GM23338 (cell line): ENCODE measurements around the gene RNFT2. TPM values are rescaled to one million over a fixed set of nuclear protein-coding genes. Genes with fewer than 3 reads are reported as not detected.

Experiments
- ATAC-seq: fragments of 200-7000 bp; cut with Tn5 transposase; 3 replicates; pipeline ENCODE4 v1.9.1; 2020
- DNase-seq: peaks from one replicate; pipeline ENCODE4 v3.0.0-alpha.2; 2015; ENCODE audit warnings: low spot score
- H2AFZ ChIP-seq: fragments of 200-600 bp; sonication (generic); 2 replicates; pipeline ENCODE4 v1.8.0; 2016; ENCODE audit warnings: antibody characterized with exemption, mild to moderate bottlenecking, moderate library complexity
- H3F3A ChIP-seq: fragments of 200-600 bp; sonication (generic); replicated peaks from 2 replicates; pipeline ENCODE4 v1.8.0; 2017; ENCODE audit warnings: antibody characterized with exemption, mixed run types, low read depth
- H3K27ac ChIP-seq: fragments of 200-600 bp; sonication (generic); 2 replicates; pipeline ENCODE4 v1.6.1; 2016; ENCODE audit warnings: low read depth
- H3K27me3 ChIP-seq: fragments of 200-600 bp; sonication (generic); 2 replicates; pipeline ENCODE4 v1.8.0; 2016; ENCODE audit warnings: mild to moderate bottlenecking, mixed run types, moderate library complexity; ENCODE audit not compliant: insufficient read depth
- H3K36me3 ChIP-seq: fragments of 200-600 bp; sonication (generic); 2 replicates; pipeline ENCODE4 v1.8.0; 2016; ENCODE audit warnings: mild to moderate bottlenecking; ENCODE audit not compliant: insufficient read depth
- H3K4me1 ChIP-seq: fragments of 200-600 bp; sonication (generic); 2 replicates; pipeline ENCODE4 v1.8.0; 2016; ENCODE audit warnings: mild to moderate bottlenecking, moderate library complexity; ENCODE audit not compliant: insufficient read depth
- H3K4me2 ChIP-seq: fragments of 200-600 bp; sonication (generic); 2 replicates; pipeline ENCODE4 v1.7.1; 2017; ENCODE audit warnings: mixed run types
- H3K4me3 ChIP-seq: fragments of 200-600 bp; sonication (generic); 2 replicates; pipeline ENCODE4 v1.6.1; 2016; ENCODE audit warnings: mixed run types
- H3K79me2 ChIP-seq: fragments of 200-600 bp; sonication (generic); replicated peaks from 2 replicates; pipeline ENCODE4 v1.8.0; 2017; ENCODE audit warnings: mild to moderate bottlenecking; ENCODE audit not compliant: insufficient read depth
- H3K9me2 ChIP-seq: fragments of 200-600 bp; sonication (generic); 2 replicates; pipeline ENCODE4 v1.8.0; 2017; ENCODE audit not compliant: insufficient read depth
- H4K20me1 ChIP-seq: fragments of 200-600 bp; sonication (generic); replicated peaks from 2 replicates; pipeline ENCODE4 v1.8.0; 2017; ENCODE audit warnings: mild to moderate bottlenecking; ENCODE audit not compliant: insufficient read depth
- H3K27ac Mint-ChIP-seq: 2 replicates; pipeline ENCODE4 v1.8.0; 2020; ENCODE audit warnings: inconsistent platforms, mild to moderate bottlenecking, moderate library complexity, mixed read lengths
- H3K27me3 Mint-ChIP-seq: 3 replicates; pipeline ENCODE4 v1.8.0; 2022; ENCODE audit warnings: low read depth, mild to moderate bottlenecking, moderate library complexity, mixed read lengths, inconsistent platforms; ENCODE audit not compliant: insufficient read depth, poor library complexity
- H3K36me3 Mint-ChIP-seq: 3 replicates; pipeline ENCODE4 v1.8.0; 2021; ENCODE audit warnings: low read depth, mild to moderate bottlenecking, inconsistent platforms, moderate library complexity, mixed read lengths
- H3K4me1 Mint-ChIP-seq: 3 replicates; pipeline ENCODE4 v1.8.0; 2020; ENCODE audit warnings: mild to moderate bottlenecking, inconsistent platforms, mixed read lengths
- H3K4me3 Mint-ChIP-seq: 3 replicates; pipeline ENCODE4 v1.8.0; 2021; ENCODE audit warnings: moderate library complexity, mild to moderate bottlenecking, inconsistent platforms, mixed read lengths
- H3K9me3 Mint-ChIP-seq: 3 replicates; pipeline ENCODE4 v1.8.0; 2020; ENCODE audit warnings: moderate library complexity, mild to moderate bottlenecking, inconsistent platforms, mixed read lengths
- CREB1 ChIP-seq: fragments of 250-450 bp; sonication (Bioruptor Pico); IDR thresholded peaks from 2 replicates; pipeline ENCODE4 v1.5.0; 2020; ENCODE audit warnings: low read depth, mild to moderate bottlenecking, moderate library complexity
- ETS1 ChIP-seq: IDR thresholded peaks from 2 replicates; pipeline ENCODE4 v1.6.1; 2016; ENCODE audit warnings: antibody characterized with exemption
- EZH2 ChIP-seq: fragments of 200-600 bp; sonication (generic); IDR thresholded peaks from one replicate; pipeline ENCODE4 v1.8.0; 2017; ENCODE audit warnings: antibody characterized with exemption, mild to moderate bottlenecking, low read depth; ENCODE audit not compliant: unreplicated experiment
- EZH2phosphoT487 ChIP-seq: fragments of 200-600 bp; sonication (generic); IDR thresholded peaks from one replicate; pipeline ENCODE4 v1.8.1; 2018; ENCODE audit warnings: antibody characterized with exemption; ENCODE audit not compliant: unreplicated experiment
- JUNB ChIP-seq: IDR thresholded peaks from one replicate; pipeline ENCODE4 v1.6.1; 2016; ENCODE audit warnings: antibody characterized with exemption; ENCODE audit not compliant: unreplicated experiment
- NANOG ChIP-seq: IDR thresholded peaks from 2 replicates; pipeline ENCODE4 v1.6.1; 2016; ENCODE audit warnings: antibody characterized with exemption, borderline replicate concordance
- STAT1 ChIP-seq: IDR thresholded peaks from one replicate; pipeline ENCODE4 v1.6.1; 2016; ENCODE audit warnings: antibody characterized with exemption; ENCODE audit not compliant: unreplicated experiment
- ZNF114 ChIP-seq: fragments of 250-450 bp; sonication (Bioruptor Pico); IDR thresholded peaks from 2 replicates; pipeline ENCODE4 v1.5.0; 2020; ENCODE audit warnings: mild to moderate bottlenecking, moderate library complexity
- ZNF331 ChIP-seq: fragments of 250-450 bp; sonication (Bioruptor Pico); IDR thresholded peaks from 2 replicates; pipeline ENCODE4 v1.5.0; 2020; ENCODE audit warnings: low read depth, mild to moderate bottlenecking, moderate library complexity
- polyA plus RNA-seq: library from polyadenylated mRNA; unstranded; fragments of >200 nt; fragmentation: Nextera tagmentation; extraction: Ambion mirVana; gene quantifications from 2 replicates; pipeline ENCODE4 v1.2.1, GENCODE V29; 2016
- total RNA-seq: library from RNA; depleted of rRNA; stranded (reverse); fragments of >200 nt; shearing (Covaris generic); gene quantifications from 2 replicates; pipeline ENCODE4 v1.2.3, GENCODE V29; 2014
- TF ChIP-seq, protein P1 (sequence below): IDR thresholded peaks from one replicate; pipeline ENCODE4 v1.6.1; 2018; ENCODE audit warnings: antibody characterized with exemption; ENCODE audit not compliant: unreplicated experiment
- TF ChIP-seq, protein P2 (sequence below), 2 experiments: fragments of 200-600 bp in 1 of 2; sonication (generic) in 1 of 2; conservative IDR thresholded peaks; 2 replicates each; pipeline versions ENCODE4 v1.5.1 to v1.6.1; 2016 to 2017; ENCODE audit warnings: antibody characterized with exemption in 2 of 2, low read depth in 2 of 2, mild to moderate bottlenecking in 2 of 2, moderate library complexity in 1 of 2
- TF ChIP-seq, protein P3 (sequence below): fragments of 250-450 bp; sonication (Bioruptor Pico); IDR thresholded peaks from 2 replicates; pipeline ENCODE4 v1.5.0; 2020; ENCODE audit warnings: mild to moderate bottlenecking, moderate library complexity

The RNFT2 gene
- total and polyA plus RNA-seq, 2 experiments from 2014 or later: 19.3 to 22.9 TPM

- H3K27me3 ChIP-seq: peaks cover 10% of the 10 kb centered on the region
Observed at GRCh38 chr12:116691636-116692035, 46.5 kb upstream of the RNFT2 start.

More at GRCh38 chr12:116691636-116692035, 46.5 kb upstream of the RNFT2 start:
- Mint-ChIP-seq H3K4me3 (no peak overlapping the region), H3K9me3 (peaks cover 8% of the 10 kb centered on the region; the same call in 1 of the 3 replicates), H3K36me3 (no peaks in the 10 kb centered on the region; the same call in 2 of the 3 replicates), H3K27ac (no peak overlapping the region), H3K27me3 (peaks cover 27% of the 10 kb centered on the region), H3K4me1 (peaks cover 26% of the 10 kb centered on the region)
- TF ChIP-seq ETS1 (no peak), EZH2 (no peak), EZH2phosphoT487 (no peak), ZNF114 (no peak), STAT1 (no peak), NANOG (no peak), ZNF331 (CRISPR knock-in tag) (no peak), CREB1 (CRISPR knock-in tag) (no peak), JUNB (no peak)
- TF ChIP-seq, protein P1, sequence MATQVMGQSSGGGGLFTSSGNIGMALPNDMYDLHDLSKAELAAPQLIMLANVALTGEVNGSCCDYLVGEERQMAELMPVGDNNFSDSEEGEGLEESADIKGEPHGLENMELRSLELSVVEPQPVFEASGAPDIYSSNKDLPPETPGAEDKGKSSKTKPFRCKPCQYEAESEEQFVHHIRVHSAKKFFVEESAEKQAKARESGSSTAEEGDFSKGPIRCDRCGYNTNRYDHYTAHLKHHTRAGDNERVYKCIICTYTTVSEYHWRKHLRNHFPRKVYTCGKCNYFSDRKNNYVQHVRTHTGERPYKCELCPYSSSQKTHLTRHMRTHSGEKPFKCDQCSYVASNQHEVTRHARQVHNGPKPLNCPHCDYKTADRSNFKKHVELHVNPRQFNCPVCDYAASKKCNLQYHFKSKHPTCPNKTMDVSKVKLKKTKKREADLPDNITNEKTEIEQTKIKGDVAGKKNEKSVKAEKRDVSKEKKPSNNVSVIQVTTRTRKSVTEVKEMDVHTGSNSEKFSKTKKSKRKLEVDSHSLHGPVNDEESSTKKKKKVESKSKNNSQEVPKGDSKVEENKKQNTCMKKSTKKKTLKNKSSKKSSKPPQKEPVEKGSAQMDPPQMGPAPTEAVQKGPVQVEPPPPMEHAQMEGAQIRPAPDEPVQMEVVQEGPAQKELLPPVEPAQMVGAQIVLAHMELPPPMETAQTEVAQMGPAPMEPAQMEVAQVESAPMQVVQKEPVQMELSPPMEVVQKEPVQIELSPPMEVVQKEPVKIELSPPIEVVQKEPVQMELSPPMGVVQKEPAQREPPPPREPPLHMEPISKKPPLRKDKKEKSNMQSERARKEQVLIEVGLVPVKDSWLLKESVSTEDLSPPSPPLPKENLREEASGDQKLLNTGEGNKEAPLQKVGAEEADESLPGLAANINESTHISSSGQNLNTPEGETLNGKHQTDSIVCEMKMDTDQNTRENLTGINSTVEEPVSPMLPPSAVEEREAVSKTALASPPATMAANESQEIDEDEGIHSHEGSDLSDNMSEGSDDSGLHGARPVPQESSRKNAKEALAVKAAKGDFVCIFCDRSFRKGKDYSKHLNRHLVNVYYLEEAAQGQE: no peak
- TF ChIP-seq, protein P2, sequence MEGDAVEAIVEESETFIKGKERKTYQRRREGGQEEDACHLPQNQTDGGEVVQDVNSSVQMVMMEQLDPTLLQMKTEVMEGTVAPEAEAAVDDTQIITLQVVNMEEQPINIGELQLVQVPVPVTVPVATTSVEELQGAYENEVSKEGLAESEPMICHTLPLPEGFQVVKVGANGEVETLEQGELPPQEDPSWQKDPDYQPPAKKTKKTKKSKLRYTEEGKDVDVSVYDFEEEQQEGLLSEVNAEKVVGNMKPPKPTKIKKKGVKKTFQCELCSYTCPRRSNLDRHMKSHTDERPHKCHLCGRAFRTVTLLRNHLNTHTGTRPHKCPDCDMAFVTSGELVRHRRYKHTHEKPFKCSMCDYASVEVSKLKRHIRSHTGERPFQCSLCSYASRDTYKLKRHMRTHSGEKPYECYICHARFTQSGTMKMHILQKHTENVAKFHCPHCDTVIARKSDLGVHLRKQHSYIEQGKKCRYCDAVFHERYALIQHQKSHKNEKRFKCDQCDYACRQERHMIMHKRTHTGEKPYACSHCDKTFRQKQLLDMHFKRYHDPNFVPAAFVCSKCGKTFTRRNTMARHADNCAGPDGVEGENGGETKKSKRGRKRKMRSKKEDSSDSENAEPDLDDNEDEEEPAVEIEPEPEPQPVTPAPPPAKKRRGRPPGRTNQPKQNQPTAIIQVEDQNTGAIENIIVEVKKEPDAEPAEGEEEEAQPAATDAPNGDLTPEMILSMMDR (conservative IDR thresholded peaks at IDR 0.05; ENCODE audit: low read depth in 2 of 2): no peak
- TF ChIP-seq, protein P3, sequence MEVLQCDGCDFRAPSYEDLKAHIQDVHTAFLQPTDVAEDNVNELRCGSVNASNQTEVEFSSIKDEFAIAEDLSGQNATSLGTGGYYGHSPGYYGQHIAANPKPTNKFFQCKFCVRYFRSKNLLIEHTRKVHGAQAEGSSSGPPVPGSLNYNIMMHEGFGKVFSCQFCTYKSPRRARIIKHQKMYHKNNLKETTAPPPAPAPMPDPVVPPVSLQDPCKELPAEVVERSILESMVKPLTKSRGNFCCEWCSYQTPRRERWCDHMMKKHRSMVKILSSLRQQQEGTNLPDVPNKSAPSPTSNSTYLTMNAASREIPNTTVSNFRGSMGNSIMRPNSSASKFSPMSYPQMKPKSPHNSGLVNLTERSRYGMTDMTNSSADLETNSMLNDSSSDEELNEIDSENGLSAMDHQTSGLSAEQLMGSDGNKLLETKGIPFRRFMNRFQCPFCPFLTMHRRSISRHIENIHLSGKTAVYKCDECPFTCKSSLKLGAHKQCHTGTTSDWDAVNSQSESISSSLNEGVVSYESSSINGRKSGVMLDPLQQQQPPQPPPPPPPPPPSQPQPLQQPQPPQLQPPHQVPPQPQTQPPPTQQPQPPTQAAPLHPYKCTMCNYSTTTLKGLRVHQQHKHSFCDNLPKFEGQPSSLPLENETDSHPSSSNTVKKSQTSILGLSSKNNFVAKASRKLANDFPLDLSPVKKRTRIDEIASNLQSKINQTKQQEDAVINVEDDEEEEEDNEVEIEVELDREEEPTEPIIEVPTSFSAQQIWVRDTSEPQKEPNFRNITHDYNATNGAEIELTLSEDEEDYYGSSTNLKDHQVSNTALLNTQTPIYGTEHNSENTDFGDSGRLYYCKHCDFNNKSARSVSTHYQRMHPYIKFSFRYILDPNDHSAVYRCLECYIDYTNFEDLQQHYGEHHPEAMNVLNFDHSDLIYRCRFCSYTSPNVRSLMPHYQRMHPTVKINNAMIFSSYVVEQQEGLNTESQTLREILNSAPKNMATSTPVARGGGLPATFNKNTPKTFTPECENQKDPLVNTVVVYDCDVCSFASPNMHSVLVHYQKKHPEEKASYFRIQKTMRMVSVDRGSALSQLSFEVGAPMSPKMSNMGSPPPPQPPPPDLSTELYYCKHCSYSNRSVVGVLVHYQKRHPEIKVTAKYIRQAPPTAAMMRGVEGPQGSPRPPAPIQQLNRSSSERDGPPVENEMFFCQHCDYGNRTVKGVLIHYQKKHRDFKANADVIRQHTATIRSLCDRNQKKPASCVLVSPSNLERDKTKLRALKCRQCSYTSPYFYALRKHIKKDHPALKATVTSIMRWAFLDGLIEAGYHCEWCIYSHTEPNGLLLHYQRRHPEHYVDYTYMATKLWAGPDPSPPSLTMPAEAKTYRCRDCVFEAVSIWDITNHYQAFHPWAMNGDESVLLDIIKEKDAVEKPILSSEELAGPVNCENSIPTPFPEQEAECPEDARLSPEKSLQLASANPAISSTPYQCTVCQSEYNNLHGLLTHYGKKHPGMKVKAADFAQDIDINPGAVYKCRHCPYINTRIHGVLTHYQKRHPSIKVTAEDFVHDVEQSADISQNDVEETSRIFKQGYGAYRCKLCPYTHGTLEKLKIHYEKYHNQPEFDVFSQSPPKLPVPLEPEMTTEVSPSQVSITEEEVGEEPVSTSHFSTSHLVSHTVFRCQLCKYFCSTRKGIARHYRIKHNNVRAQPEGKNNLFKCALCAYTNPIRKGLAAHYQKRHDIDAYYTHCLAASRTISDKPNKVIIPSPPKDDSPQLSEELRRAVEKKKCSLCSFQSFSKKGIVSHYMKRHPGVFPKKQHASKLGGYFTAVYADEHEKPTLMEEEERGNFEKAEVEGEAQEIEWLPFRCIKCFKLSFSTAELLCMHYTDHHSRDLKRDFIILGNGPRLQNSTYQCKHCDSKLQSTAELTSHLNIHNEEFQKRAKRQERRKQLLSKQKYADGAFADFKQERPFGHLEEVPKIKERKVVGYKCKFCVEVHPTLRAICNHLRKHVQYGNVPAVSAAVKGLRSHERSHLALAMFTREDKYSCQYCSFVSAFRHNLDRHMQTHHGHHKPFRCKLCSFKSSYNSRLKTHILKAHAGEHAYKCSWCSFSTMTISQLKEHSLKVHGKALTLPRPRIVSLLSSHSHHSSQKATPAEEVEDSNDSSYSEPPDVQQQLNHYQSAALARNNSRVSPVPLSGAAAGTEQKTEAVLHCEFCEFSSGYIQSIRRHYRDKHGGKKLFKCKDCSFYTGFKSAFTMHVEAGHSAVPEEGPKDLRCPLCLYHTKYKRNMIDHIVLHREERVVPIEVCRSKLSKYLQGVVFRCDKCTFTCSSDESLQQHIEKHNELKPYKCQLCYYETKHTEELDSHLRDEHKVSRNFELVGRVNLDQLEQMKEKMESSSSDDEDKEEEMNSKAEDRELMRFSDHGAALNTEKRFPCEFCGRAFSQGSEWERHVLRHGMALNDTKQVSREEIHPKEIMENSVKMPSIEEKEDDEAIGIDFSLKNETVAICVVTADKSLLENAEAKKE (CRISPR knock-in tag): no peak
- H3K4me3 ChIP-seq: no peak overlapping the region
- H3K36me3 ChIP-seq: no peaks in the 10 kb centered on the region
- DNase-seq (no peak), ATAC-seq (no peak)
- no peak overlapping the region for H3K4me2 ChIP-seq
- no peaks in the 10 kb centered on the region for H3K79me2 ChIP-seq
- no peak overlapping the region for H3K27ac ChIP-seq
- H4K20me1 ChIP-seq: no peaks in the 10 kb centered on the region
- H3K9me2 ChIP-seq: no peaks in the 10 kb centered on the region
- no peak overlapping the region for H2AFZ ChIP-seq
- H3K4me1 ChIP-seq: peaks cover 20% of the 10 kb centered on the region
- H3F3A ChIP-seq: no peaks in the 10 kb centered on the region
